Measurements from ENCODE around the gene SLCO3A1.

DNA sequence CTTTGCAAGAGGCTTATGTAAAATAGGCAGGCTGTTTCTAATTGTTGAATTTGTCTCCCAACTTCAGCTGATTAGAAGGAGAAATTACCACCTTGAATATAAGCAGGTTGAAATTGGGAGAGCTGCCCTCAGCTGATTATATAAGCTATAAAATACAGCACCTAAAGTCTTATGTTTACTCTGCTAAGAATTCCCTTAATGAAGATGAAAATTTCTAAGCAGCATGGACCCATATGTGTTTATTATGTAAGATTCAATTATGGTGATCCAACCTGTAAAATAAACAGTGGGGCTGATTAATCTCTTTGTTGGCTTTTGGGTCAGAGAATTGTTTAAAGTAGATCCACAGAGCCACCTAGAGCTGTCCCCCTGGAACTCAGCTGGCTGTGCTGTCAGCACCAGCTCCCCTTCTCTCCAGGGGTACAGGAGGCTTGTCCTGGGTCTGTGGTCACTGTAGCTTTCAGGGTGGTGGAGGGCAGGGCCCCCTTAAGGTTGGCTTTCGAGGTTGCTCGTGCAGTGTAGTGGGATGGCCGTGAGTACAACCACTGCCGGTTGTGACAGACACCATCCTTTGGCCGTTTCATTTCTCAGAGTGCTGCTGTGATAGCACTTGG is 9.5 kb downstream of the SLCO3A1 start:
- TF ChIP-seq, protein P1, sequence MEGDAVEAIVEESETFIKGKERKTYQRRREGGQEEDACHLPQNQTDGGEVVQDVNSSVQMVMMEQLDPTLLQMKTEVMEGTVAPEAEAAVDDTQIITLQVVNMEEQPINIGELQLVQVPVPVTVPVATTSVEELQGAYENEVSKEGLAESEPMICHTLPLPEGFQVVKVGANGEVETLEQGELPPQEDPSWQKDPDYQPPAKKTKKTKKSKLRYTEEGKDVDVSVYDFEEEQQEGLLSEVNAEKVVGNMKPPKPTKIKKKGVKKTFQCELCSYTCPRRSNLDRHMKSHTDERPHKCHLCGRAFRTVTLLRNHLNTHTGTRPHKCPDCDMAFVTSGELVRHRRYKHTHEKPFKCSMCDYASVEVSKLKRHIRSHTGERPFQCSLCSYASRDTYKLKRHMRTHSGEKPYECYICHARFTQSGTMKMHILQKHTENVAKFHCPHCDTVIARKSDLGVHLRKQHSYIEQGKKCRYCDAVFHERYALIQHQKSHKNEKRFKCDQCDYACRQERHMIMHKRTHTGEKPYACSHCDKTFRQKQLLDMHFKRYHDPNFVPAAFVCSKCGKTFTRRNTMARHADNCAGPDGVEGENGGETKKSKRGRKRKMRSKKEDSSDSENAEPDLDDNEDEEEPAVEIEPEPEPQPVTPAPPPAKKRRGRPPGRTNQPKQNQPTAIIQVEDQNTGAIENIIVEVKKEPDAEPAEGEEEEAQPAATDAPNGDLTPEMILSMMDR (IDR thresholded peaks at IDR 0.05) = no peak
- TF ChIP-seq POLR2A (IDR thresholded peaks at IDR 0.05) = no peak
- no peak for TF ChIP-seq POLR2AphosphoS5 (IDR thresholded peaks at IDR 0.05; ENCODE audit: insufficient read depth in 1 of 2, low read depth in 1 of 2)
